Vagina (tissue), 2 donors: ENCODE results near the gene SLC35E4. TPM values are rescaled to one million over a fixed set of nuclear protein-coding genes. Genes with fewer than 3 reads are reported as not detected.
A peak's percentile ranks its signal among the peaks of the same experiment; 100 is the strongest.

Source experiments
- DNase-seq, 2 donors: peaks; one replicate each; pipeline ENCODE4 v3.0.0-alpha.2; 2017; ENCODE audit errors: extremely low spot score in 2 of 2
- H3K27ac ChIP-seq: fragments of 200-600 bp; sonication (generic); one replicate; pipeline ENCODE4 v1.5.1; 2019
- H3K27me3 ChIP-seq: fragments of 200-600 bp; sonication (generic); one replicate; pipeline ENCODE4 v1.5.1; 2019
- H3K36me3 ChIP-seq, 2 donors: fragments of 200-600 bp; sonication (generic); one replicate each; pipeline ENCODE4 v1.5.1; 2017 to 2019
- H3K4me1 ChIP-seq: fragments of 200-600 bp; sonication (generic); one replicate; pipeline ENCODE4 v1.5.1; 2019
- H3K4me3 ChIP-seq, 2 donors: fragments of 200-600 bp; sonication (generic); 1 replicate in 1 of 2; 2 replicates in 1 of 2; pipeline ENCODE4 v1.5.1; 2016 to 2019
- H3K9me3 ChIP-seq: fragments of 200-600 bp; sonication (generic); one replicate; pipeline ENCODE4 v1.5.1; 2019
- POLR2A ChIP-seq, 2 donors: fragments of 450-650 bp; IDR thresholded peaks; one replicate each; pipeline ENCODE4 v1.6.1; 2017; ENCODE audit warnings: antibody characterized with exemption in 2 of 2, mild to moderate bottlenecking in 2 of 2, moderate library complexity in 2 of 2
- POLR2AphosphoS5 ChIP-seq, 2 donors: sonication (generic); formaldehyde crosslinking; IDR thresholded peaks; one replicate each; pipeline ENCODE4 v1.9.0; 2017; ENCODE audit warnings: antibody characterized with exemption in 2 of 2, mild to moderate bottlenecking in 2 of 2, low read depth in 1 of 2; ENCODE audit not compliant: insufficient read depth in 1 of 2
- intact Hi-C: fragments of 100-400 bp; cut with DNase I; formaldehyde crosslinking; loops from one replicate; pipeline ENCODE4 v1.15.1; 2023
- total RNA-seq: library from RNA; depleted of rRNA; stranded (reverse); fragments of >200 nt; gene quantifications from one replicate; pipeline ENCODE4 v1.2.3, GENCODE V29; 2016
- TF ChIP-seq, protein P1 (sequence below), 3 experiments: fragments of 450-650 bp in 2 of 3; fragments of 200-600 bp in 1 of 3; sonication (generic) in 1 of 3; IDR thresholded peaks; one replicate each; pipeline ENCODE4 v1.5.1; 2017 to 2019; ENCODE audit warnings: antibody characterized with exemption in 3 of 3, mild to moderate bottlenecking in 2 of 3, moderate library complexity in 2 of 3

SLC35E4 gene
- total RNA-seq, 1 donor from 2014 or later = 6.4 TPM

- TF ChIP-seq POLR2A (IDR thresholded peaks at IDR 0.05) (no peak), POLR2AphosphoS5 (IDR thresholded peaks at IDR 0.05; ENCODE audit: insufficient read depth in 1 of 2, low read depth in 1 of 2) (no peak)
- TF ChIP-seq, protein P1, sequence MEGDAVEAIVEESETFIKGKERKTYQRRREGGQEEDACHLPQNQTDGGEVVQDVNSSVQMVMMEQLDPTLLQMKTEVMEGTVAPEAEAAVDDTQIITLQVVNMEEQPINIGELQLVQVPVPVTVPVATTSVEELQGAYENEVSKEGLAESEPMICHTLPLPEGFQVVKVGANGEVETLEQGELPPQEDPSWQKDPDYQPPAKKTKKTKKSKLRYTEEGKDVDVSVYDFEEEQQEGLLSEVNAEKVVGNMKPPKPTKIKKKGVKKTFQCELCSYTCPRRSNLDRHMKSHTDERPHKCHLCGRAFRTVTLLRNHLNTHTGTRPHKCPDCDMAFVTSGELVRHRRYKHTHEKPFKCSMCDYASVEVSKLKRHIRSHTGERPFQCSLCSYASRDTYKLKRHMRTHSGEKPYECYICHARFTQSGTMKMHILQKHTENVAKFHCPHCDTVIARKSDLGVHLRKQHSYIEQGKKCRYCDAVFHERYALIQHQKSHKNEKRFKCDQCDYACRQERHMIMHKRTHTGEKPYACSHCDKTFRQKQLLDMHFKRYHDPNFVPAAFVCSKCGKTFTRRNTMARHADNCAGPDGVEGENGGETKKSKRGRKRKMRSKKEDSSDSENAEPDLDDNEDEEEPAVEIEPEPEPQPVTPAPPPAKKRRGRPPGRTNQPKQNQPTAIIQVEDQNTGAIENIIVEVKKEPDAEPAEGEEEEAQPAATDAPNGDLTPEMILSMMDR (IDR thresholded peaks at IDR 0.05) = no peak
- DNase-seq = no peak
- H3K4me3 ChIP-seq = peak overlapping the region; percentile 58 to 67
- H3K36me3 ChIP-seq = no peaks in the 10 kb centered on the region
- H3K27ac ChIP-seq = peak overlapping the region; percentile 81
- no peaks in the 10 kb centered on the region for H3K27me3 ChIP-seq
- no peaks in the 10 kb centered on the region for H3K9me3 ChIP-seq
- peaks cover 49% of the 10 kb centered on the region for H3K4me1 ChIP-seq
- intact Hi-C loops = no loop called here
Measured at GRCh38 chr22:30607300-30607930, 28.2 kb upstream of the SLC35E4 start.

DNA sequence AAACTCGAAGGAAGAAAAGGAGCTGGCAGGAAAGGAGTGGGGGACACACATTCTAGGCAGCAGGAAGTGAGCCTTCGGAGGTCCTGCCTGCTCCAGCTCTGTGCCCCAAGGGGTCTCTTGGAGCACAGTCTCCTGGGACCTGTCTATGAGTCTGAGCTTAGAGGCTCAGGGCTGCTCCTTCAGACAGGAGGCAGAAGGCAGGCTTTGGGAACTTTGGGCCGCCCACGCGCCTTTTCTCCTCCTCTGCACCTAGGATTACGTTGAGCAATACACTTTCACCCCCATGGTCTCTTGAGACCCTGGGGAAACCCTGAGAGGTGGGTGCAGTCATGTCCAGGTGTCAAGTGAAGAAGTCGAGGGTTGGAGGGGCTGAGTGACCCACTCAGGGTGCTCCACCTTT, 27.6 kb upstream of the SLC35E4 start:
- peak overlapping the region in 1 of 2 donors; percentile 58 for H3K4me3 ChIP-seq

GRCh38 chr22:30609260-30610185, 26.1 kb upstream of the SLC35E4 start:
- Histone ChIP-seq H3K27me3 (no peaks in the 10 kb centered on the region), H3K4me1 (peaks cover 49% of the 10 kb centered on the region), H3K4me3 (peak overlapping the region in 1 of 2 donors; percentile 10), H3K36me3 (no peaks in the 10 kb centered on the region), H3K27ac (peak overlapping the region; percentile 81), H3K9me3 (no peaks in the 10 kb centered on the region)
- TF ChIP-seq POLR2AphosphoS5 (IDR thresholded peaks at IDR 0.05; ENCODE audit: insufficient read depth in 1 of 2, low read depth in 1 of 2) (peak; percentile 18 to 80), POLR2A (IDR thresholded peaks at IDR 0.05) (no peak)
- TF ChIP-seq, protein P1 (IDR thresholded peaks at IDR 0.05) = no peak
- no peak for DNase-seq
- intact Hi-C loops = no loop called here

More for the DNA sequence above, 27.6 kb upstream of the SLC35E4 start:
- intact Hi-C loops = no loop called here
- DNase-seq = no peak
- H3K4me1 ChIP-seq = peaks cover 49% of the 10 kb centered on the region
- H3K27ac ChIP-seq = peak overlapping the region; percentile 81
- TF ChIP-seq, protein P1 (IDR thresholded peaks at IDR 0.05) = no peak
- TF ChIP-seq POLR2A (IDR thresholded peaks at IDR 0.05) (no peak), POLR2AphosphoS5 (IDR thresholded peaks at IDR 0.05; ENCODE audit: insufficient read depth in 1 of 2, low read depth in 1 of 2) (no peak)
- H3K36me3 ChIP-seq = no peaks in the 10 kb centered on the region
- H3K9me3 ChIP-seq = no peaks in the 10 kb centered on the region
- no peaks in the 10 kb centered on the region for H3K27me3 ChIP-seq

GRCh38 chr22:30610299-30610698, 25.3 kb upstream of the SLC35E4 start:
- Histone ChIP-seq H3K4me3 (no peak overlapping the region), H3K27ac (no peak overlapping the region), H3K27me3 (no peaks in the 10 kb centered on the region), H3K4me1 (peaks cover 47% of the 10 kb centered on the region), H3K36me3 (no peaks in the 10 kb centered on the region), H3K9me3 (no peaks in the 10 kb centered on the region)
- DNase-seq = no peak
- intact Hi-C loops = no loop called here
- TF ChIP-seq POLR2AphosphoS5 (IDR thresholded peaks at IDR 0.05; ENCODE audit: insufficient read depth in 1 of 2, low read depth in 1 of 2) (no peak), POLR2A (IDR thresholded peaks at IDR 0.05) (no peak)
- TF ChIP-seq, protein P1 (IDR thresholded peaks at IDR 0.05) = no peak
